Neural cell (in vitro differentiated cells): ENCODE data around the gene MSI2. TPM values are rescaled to one million over a fixed set of nuclear protein-coding genes. Genes with fewer than 3 reads are reported as not detected.
A peak's percentile ranks its signal among the peaks of the same experiment; 100 is the strongest.

Experiments
- H2AFZ ChIP-seq: fragments of 200-600, 300-800 bp; sonication (generic), shearing (Covaris generic); 2 replicates; pipeline ENCODE4 v1.6.0; 2014; ENCODE audit warnings: low read depth, mild to moderate bottlenecking, antibody characterized with exemption, low read length, moderate library complexity
- H3F3A ChIP-seq: fragments of 200-600 bp; shearing (Covaris generic); 2 replicates; pipeline ENCODE4 v1.6.1; 2016; ENCODE audit warnings: mild to moderate bottlenecking, moderate library complexity, mixed read lengths, antibody characterized with exemption, low read length; ENCODE audit not compliant: insufficient read depth, poor library complexity, severe bottlenecking
- H3K27ac ChIP-seq: fragments of 200-600, 300-800 bp; sonication (generic), shearing (Covaris generic); 2 replicates; pipeline ENCODE4 v1.5.1; 2014; ENCODE audit warnings: mild to moderate bottlenecking, low read length, moderate library complexity
- H3K27me3 ChIP-seq: fragments of 300-800, 200-600 bp; sonication (generic), shearing (Covaris generic); 2 replicates; pipeline ENCODE4 v1.6.0; 2014; ENCODE audit warnings: mild to moderate bottlenecking, low read depth, low read length, moderate library complexity; ENCODE audit not compliant: insufficient read depth
- H3K36me3 ChIP-seq: fragments of 300-800, 200-600 bp; sonication (generic), shearing (Covaris generic); 2 replicates; pipeline ENCODE4 v1.5.1; 2014; ENCODE audit warnings: mild to moderate bottlenecking, antibody characterized with exemption, low read length, moderate library complexity; ENCODE audit not compliant: insufficient read depth
- H3K4me2 ChIP-seq: fragments of 300-800, 200-600 bp; sonication (generic), shearing (Covaris generic); 2 replicates; pipeline ENCODE4 v1.6.0; 2014; ENCODE audit warnings: mild to moderate bottlenecking, low read length
- H3K4me3 ChIP-seq: fragments of 300-800, 200-600 bp; sonication (generic), shearing (Covaris generic); 2 replicates; pipeline ENCODE4 v1.5.1; 2014; ENCODE audit warnings: mild to moderate bottlenecking, low read length, moderate library complexity
- H3K79me2 ChIP-seq: fragments of 200-600 bp; shearing (Covaris generic); replicated peaks from 2 replicates; pipeline ENCODE4 v1.6.0; 2014; ENCODE audit warnings: mild to moderate bottlenecking, low read length, moderate library complexity; ENCODE audit not compliant: insufficient read depth
- H3K9ac ChIP-seq: fragments of 300-800, 200-600 bp; sonication (generic), shearing (Covaris generic); 2 replicates; pipeline ENCODE4 v1.6.1; 2016; ENCODE audit warnings: mild to moderate bottlenecking, low read length, mixed read lengths
- H3K9me2 ChIP-seq: fragments of 200-600 bp; shearing (Covaris generic); 2 replicates; pipeline ENCODE4 v1.6.1; 2016; ENCODE audit warnings: mild to moderate bottlenecking, low read length, mixed read lengths; ENCODE audit not compliant: insufficient read depth
- H3K9me3 ChIP-seq: fragments of 200-600, 300-800 bp; sonication (generic), shearing (Covaris generic); 2 replicates; pipeline ENCODE4 v1.6.1; 2016; ENCODE audit warnings: mild to moderate bottlenecking, mixed run types, low read length, moderate library complexity, mixed read lengths
- H4K20me1 ChIP-seq: fragments of 200-600 bp; shearing (Covaris generic); 2 replicates; pipeline ENCODE4 v1.6.1; 2016; ENCODE audit warnings: mild to moderate bottlenecking, mixed run types; ENCODE audit not compliant: insufficient read depth
- EZH2 ChIP-seq: fragments of 200-600, 300-800 bp; shearing (Covaris generic), sonication (generic); IDR thresholded peaks from 2 replicates; pipeline ENCODE4 v1.6.1; 2014; ENCODE audit warnings: antibody characterized with exemption, low read length, borderline replicate concordance, mild to moderate bottlenecking; ENCODE audit not compliant: insufficient read depth, poor library complexity, severe bottlenecking
- MXI1 ChIP-seq: fragments of 450-650 bp; conservative IDR thresholded peaks from 2 replicates; pipeline ENCODE4 v1.6.1; 2014; ENCODE audit warnings: antibody characterized with exemption, mild to moderate bottlenecking; ENCODE audit not compliant: poor library complexity, severe bottlenecking
- POLR2AphosphoS5 ChIP-seq: IDR thresholded peaks from 2 replicates; pipeline ENCODE4 v1.6.1; 2012
- polyA plus RNA-seq: library from polyadenylated mRNA; depleted of rRNA; stranded (reverse); fragments of >200 nt; gene quantifications from 2 replicates; pipeline ENCODE4 v1.2.3, GENCODE V29; 2014
- TF ChIP-seq, protein P1 (sequence below): IDR thresholded peaks from 2 replicates; pipeline ENCODE4 v1.6.1; 2012; ENCODE audit warnings: borderline replicate concordance
- TF ChIP-seq, protein P2 (sequence below): fragments of 450-650 bp; IDR thresholded peaks from 2 replicates; pipeline ENCODE4 v1.5.1; 2014; ENCODE audit warnings: antibody characterized with exemption, mild to moderate bottlenecking, moderate library complexity; ENCODE audit not compliant: poor library complexity, severe bottlenecking

MSI2 gene
- polyA plus RNA-seq, 1 donor from 2014 or later = 61.4 TPM

DNA sequence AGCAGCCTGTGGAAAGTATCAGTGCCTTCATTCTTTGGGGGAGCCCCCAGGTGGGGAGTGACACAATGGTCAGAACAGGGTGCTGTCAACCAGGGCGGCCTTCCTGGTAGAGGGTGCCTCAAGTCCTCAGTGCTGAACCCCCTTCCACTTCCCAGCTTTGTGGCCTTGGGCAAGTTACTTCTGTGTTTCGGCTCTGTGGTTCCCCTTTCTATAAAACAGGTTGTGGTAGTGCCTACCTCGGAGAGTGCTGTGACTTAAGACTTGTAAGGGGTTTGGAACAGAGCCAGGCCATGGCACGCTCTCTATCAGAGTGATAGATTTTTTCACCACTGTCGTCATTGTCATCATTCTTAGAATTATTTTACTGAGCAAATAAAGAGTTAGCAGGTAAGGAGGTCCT is 347.7 kb downstream of the MSI2 start:
- Histone ChIP-seq H2AFZ (no peak overlapping the region), H4K20me1 (no peaks in the 10 kb centered on the region), H3K4me3 (no peak overlapping the region), H3K27me3 (no peaks in the 10 kb centered on the region), H3K79me2 (peaks cover 4% of the 10 kb centered on the region), H3K9me2 (no peaks in the 10 kb centered on the region), H3K9ac (no peak overlapping the region), H3K4me2 (no peak overlapping the region), H3K36me3 (no peaks in the 10 kb centered on the region), H3K9me3 (no peaks in the 10 kb centered on the region), H3K27ac (no peak overlapping the region), H3F3A (no peaks in the 10 kb centered on the region)
- TF ChIP-seq, protein P1, sequence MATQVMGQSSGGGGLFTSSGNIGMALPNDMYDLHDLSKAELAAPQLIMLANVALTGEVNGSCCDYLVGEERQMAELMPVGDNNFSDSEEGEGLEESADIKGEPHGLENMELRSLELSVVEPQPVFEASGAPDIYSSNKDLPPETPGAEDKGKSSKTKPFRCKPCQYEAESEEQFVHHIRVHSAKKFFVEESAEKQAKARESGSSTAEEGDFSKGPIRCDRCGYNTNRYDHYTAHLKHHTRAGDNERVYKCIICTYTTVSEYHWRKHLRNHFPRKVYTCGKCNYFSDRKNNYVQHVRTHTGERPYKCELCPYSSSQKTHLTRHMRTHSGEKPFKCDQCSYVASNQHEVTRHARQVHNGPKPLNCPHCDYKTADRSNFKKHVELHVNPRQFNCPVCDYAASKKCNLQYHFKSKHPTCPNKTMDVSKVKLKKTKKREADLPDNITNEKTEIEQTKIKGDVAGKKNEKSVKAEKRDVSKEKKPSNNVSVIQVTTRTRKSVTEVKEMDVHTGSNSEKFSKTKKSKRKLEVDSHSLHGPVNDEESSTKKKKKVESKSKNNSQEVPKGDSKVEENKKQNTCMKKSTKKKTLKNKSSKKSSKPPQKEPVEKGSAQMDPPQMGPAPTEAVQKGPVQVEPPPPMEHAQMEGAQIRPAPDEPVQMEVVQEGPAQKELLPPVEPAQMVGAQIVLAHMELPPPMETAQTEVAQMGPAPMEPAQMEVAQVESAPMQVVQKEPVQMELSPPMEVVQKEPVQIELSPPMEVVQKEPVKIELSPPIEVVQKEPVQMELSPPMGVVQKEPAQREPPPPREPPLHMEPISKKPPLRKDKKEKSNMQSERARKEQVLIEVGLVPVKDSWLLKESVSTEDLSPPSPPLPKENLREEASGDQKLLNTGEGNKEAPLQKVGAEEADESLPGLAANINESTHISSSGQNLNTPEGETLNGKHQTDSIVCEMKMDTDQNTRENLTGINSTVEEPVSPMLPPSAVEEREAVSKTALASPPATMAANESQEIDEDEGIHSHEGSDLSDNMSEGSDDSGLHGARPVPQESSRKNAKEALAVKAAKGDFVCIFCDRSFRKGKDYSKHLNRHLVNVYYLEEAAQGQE = no peak
- no peak for TF ChIP-seq EZH2

DNA sequence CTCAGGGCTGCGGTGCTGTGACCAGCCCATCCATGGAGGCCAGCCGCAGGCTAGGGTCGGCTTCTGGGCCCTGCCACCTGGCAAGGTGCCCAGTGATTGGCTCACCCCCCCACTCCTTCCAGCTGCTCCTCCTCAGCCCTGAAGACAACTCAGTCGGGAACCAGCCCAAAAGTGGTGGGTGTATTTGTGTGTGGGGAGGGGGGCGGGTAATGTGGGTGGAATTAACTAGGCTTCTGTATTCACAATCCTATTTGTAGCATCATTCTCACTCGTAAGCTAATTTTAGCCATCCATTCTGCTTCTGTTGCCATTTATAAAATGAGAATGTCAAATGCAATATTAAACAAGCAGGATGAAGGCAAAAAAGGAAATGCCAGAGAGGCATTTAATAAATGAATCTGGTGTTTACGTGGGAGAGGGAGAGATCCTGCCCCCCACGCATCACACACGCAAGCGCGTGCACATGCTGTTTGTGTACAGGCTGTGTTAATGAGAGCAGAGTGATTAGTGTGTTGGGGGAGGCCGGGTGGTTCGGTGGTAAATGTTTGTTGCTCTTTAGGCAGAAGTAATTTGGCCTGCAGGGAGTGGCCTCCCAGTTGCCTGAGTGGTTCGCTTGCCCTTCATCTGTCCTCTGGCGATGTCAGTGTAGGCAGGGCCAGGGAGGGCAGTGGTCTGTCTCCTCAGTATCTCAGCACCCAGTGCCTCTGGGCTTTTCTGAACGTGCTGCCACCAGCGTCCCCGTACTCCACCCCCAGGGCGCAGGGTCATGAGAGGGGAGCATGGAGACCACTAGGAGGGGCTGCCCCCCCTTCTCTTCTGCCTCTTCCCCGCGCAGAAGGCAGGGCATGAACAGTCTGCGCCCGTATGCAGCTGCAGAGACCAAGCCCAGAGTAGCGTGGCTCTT is 348.7 kb downstream of the MSI2 start:
- Histone ChIP-seq H3K36me3 (no peaks in the 10 kb centered on the region), H3K4me2 (no peak overlapping the region), H2AFZ (no peak overlapping the region), H3K27ac (no peak overlapping the region), H3K4me3 (no peak overlapping the region), H3K9ac (peak overlapping the region; percentile 20), H3K79me2 (peaks cover 4% of the 10 kb centered on the region), H3K27me3 (no peaks in the 10 kb centered on the region), H3K9me3 (no peaks in the 10 kb centered on the region), H3K9me2 (no peaks in the 10 kb centered on the region), H3F3A (no peaks in the 10 kb centered on the region), H4K20me1 (no peaks in the 10 kb centered on the region)
- no peak for TF ChIP-seq MXI1
- TF ChIP-seq POLR2AphosphoS5 = no peak
- TF ChIP-seq, protein P1 = no peak
- TF ChIP-seq EZH2 = no peak
- TF ChIP-seq, protein P2, sequence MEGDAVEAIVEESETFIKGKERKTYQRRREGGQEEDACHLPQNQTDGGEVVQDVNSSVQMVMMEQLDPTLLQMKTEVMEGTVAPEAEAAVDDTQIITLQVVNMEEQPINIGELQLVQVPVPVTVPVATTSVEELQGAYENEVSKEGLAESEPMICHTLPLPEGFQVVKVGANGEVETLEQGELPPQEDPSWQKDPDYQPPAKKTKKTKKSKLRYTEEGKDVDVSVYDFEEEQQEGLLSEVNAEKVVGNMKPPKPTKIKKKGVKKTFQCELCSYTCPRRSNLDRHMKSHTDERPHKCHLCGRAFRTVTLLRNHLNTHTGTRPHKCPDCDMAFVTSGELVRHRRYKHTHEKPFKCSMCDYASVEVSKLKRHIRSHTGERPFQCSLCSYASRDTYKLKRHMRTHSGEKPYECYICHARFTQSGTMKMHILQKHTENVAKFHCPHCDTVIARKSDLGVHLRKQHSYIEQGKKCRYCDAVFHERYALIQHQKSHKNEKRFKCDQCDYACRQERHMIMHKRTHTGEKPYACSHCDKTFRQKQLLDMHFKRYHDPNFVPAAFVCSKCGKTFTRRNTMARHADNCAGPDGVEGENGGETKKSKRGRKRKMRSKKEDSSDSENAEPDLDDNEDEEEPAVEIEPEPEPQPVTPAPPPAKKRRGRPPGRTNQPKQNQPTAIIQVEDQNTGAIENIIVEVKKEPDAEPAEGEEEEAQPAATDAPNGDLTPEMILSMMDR = no peak
